ENCODE data around the gene GDPD4.

GDPD4 gene

GRCh38 chr11:77167791-77168190, 133.7 kb downstream of the GDPD4 start:
- Histone ChIP-seq H3K27ac (ENCODE audit: low read length) (no peak overlapping the region), H4K20me1 (ENCODE audit: insufficient read depth, low read length) (no peaks in the 10 kb centered on the region), H3K79me2 (ENCODE audit: low read length) (no peaks in the 10 kb centered on the region), H3K4me2 (ENCODE audit: low read depth, low read length) (no peak overlapping the region), H3K36me3 (replicated peaks; ENCODE audit: insufficient read depth, low read length) (no peaks in the 10 kb centered on the region), H3K9me2 (replicated peaks; ENCODE audit: insufficient read depth, low read length) (no peaks in the 10 kb centered on the region), H3K4me3 (ENCODE audit: low read length) (no peak overlapping the region), H3K9me3 (replicated peaks; ENCODE audit: insufficient read depth, low read length) (no peaks in the 10 kb centered on the region), H3K27me3 (replicated peaks; ENCODE audit: insufficient read depth, low read length) (no peaks in the 10 kb centered on the region), H3K9ac (ENCODE audit: low read length) (no peak overlapping the region), H2AFZ (ENCODE audit: low read length) (no peak overlapping the region), H3F3A (ENCODE audit: insufficient read depth, low read length) (no peaks in the 10 kb centered on the region), H3K4me1 (ENCODE audit: low read length) (no peaks in the 10 kb centered on the region)
- DNase-seq = no peak
- TF ChIP-seq EZH2 (optimal IDR thresholded peaks at IDR 0.05; ENCODE audit: low read depth, low read length) = no peak
- no peak for TF ChIP-seq CTCF (IDR thresholded peaks at IDR 0.05; ENCODE audit: low read length)
- no peak for TF ChIP-seq EZH2phosphoT487 (IDR thresholded peaks at IDR 0.05; ENCODE audit: low read length)

- no peak overlapping the region for H3K9ac ChIP-seq (ENCODE audit: low read length)
Observed at GRCh38 chr11:77167111-77167626, 134.3 kb downstream of the GDPD4 start.

More at GRCh38 chr11:77167111-77167626, 134.3 kb downstream of the GDPD4 start:
- no peak overlapping the region for H2AFZ ChIP-seq (ENCODE audit: low read length)
- no peaks in the 10 kb centered on the region for H3K36me3 ChIP-seq (replicated peaks; ENCODE audit: insufficient read depth, low read length)
- H3K27me3 ChIP-seq (replicated peaks; ENCODE audit: insufficient read depth, low read length) = no peaks in the 10 kb centered on the region
- H3K4me3 ChIP-seq (ENCODE audit: low read length) = no peak overlapping the region
- TF ChIP-seq CTCF (IDR thresholded peaks at IDR 0.05; ENCODE audit: low read length) = no peak
- TF ChIP-seq EZH2phosphoT487 (IDR thresholded peaks at IDR 0.05; ENCODE audit: low read length) = no peak
- no peak for TF ChIP-seq EZH2 (optimal IDR thresholded peaks at IDR 0.05; ENCODE audit: low read depth, low read length)
- H3K9me3 ChIP-seq (replicated peaks; ENCODE audit: insufficient read depth, low read length) = no peaks in the 10 kb centered on the region
- no peaks in the 10 kb centered on the region for H3K9me2 ChIP-seq (replicated peaks; ENCODE audit: insufficient read depth, low read length)
- no peak for DNase-seq
- no peaks in the 10 kb centered on the region for H3K4me1 ChIP-seq (ENCODE audit: low read length)
- H3K27ac ChIP-seq (ENCODE audit: low read length) = no peak overlapping the region
- H3K4me2 ChIP-seq (ENCODE audit: low read depth, low read length) = no peak overlapping the region
- H4K20me1 ChIP-seq (ENCODE audit: insufficient read depth, low read length) = no peaks in the 10 kb centered on the region
- no peaks in the 10 kb centered on the region for H3K79me2 ChIP-seq (ENCODE audit: low read length)
- H3F3A ChIP-seq (ENCODE audit: insufficient read depth, low read length) = no peaks in the 10 kb centered on the region

Data from MM.1S (cell line).